ENCODE results near the gene TMEM41B.

DNA sequence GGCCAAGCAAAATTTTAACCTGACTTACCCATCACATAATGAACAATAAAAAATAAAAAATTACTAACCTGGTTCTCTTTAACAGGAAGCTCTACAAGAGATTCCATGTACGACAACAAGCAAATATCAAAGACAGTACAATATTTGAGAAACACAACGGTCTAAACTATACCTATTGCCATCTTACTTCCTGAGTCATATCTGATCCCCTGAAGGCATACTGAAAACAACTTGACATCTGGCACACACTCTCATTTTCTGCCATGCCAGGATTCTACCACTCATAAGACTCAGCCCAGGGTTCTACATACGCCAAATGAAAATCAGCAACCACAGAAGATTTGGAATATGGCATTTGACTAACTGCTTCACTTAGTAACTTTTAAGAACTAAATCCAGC lies 63.1 kb downstream of the TMEM41B start:
- TF ChIP-seq, protein P1, sequence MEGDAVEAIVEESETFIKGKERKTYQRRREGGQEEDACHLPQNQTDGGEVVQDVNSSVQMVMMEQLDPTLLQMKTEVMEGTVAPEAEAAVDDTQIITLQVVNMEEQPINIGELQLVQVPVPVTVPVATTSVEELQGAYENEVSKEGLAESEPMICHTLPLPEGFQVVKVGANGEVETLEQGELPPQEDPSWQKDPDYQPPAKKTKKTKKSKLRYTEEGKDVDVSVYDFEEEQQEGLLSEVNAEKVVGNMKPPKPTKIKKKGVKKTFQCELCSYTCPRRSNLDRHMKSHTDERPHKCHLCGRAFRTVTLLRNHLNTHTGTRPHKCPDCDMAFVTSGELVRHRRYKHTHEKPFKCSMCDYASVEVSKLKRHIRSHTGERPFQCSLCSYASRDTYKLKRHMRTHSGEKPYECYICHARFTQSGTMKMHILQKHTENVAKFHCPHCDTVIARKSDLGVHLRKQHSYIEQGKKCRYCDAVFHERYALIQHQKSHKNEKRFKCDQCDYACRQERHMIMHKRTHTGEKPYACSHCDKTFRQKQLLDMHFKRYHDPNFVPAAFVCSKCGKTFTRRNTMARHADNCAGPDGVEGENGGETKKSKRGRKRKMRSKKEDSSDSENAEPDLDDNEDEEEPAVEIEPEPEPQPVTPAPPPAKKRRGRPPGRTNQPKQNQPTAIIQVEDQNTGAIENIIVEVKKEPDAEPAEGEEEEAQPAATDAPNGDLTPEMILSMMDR (IDR thresholded peaks at IDR 0.05): no peak
- TF ChIP-seq ZFX (IDR thresholded peaks at IDR 0.05; ENCODE audit: borderline replicate concordance): no peak
